AG04449 (cell line): ENCODE measurements around the gene SIRT5.

Source experiments
- CTCF ChIA-PET: fragments of 350-600 bp; formaldehyde crosslinking; extraction: SDS; loops from one replicate; lab custom pipeline; 2021; ENCODE audit warnings: antibody characterized with exemption; lab: Yijun Ruan, JAX
- POLR2A ChIA-PET: fragments of 400-600, 350-600 bp; formaldehyde crosslinking; extraction: SDS; loops from one replicate; lab custom pipeline; 2020; ENCODE audit warnings: antibody characterized with exemption, inconsistent platforms; lab: Yijun Ruan, JAX
- DNase-seq: peaks from one replicate; pipeline ENCODE4 v3.0.0-alpha.2; 2010; ENCODE audit warnings: low read depth, low spot score
- H3K4me3 ChIP-seq: 2 replicates; pipeline ENCODE4 v1.5.1; 2011; ENCODE audit warnings: low read depth, mild to moderate bottlenecking, control low read depth, low read length
- CTCF ChIP-seq: IDR thresholded peaks from one replicate; pipeline ENCODE4 v1.5.1; 2011; ENCODE audit warnings: mild to moderate bottlenecking, moderate library complexity, low read length, control low read depth, inconsistent platforms; ENCODE audit not compliant: insufficient read depth; ENCODE audit errors: missing control alignments

SIRT5 gene

GRCh38 chr6:13649393-13649792 is 75.0 kb downstream of the SIRT5 start:
- no peak overlapping the region for H3K4me3 ChIP-seq
- no peak for TF ChIP-seq CTCF
- POLR2A ChIA-PET = no interaction called here
- DNase-seq = no peak
- CTCF ChIA-PET = interaction anchor here (1.0 kb wide), 1 partner anchor 11 kb away, joined by 3 read pairs; no protein-coding TSS in a partner anchor

DNA sequence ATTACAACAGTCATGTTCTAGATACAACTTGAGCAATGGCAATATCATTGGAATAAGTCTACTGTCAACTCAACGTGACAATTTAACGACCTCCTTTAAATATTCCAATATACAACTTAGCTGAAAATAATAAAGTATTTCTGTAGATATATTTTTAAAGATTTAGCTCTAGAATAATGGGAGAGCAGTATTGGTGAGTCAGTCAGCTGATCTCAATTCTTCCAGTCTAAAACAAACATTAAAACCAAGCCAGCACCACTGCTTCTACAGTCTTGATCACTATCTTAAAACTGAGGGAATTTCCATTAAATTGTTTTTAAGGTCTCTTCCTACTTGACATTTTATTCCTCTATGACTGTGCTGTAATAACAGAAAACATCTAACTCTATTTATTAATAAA is 78.9 kb downstream of the SIRT5 start:
- CTCF ChIA-PET = interaction anchor here (1.0 to 1.3 kb wide), 2 partner anchors 14 to 29 kb away, joined by 3 to 5 read pairs; no protein-coding TSS in a partner anchor
- no peak for DNase-seq
- H3K4me3 ChIP-seq = no peak overlapping the region
- no peak for TF ChIP-seq CTCF
- POLR2A ChIA-PET = no interaction called here

DNA sequence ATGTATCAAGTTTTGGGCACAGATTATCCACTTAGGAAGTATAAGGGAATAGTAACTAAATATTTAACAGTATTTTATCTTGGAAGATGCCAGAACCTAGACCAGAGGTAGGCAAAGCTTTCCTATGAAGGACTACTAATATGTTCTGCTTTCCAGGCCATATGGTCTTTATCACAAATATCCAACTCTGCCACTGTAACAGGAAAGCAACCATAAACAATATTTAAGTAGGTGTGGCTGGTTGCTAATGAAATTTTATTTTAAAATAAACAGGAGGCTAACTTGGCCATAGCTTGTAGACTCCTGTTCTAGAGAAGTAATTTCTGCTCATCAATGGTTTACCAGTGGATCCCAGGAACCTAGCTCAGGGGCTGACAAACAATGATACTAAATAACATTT is 80.1 kb downstream of the SIRT5 start:
- H3K4me3 ChIP-seq = no peak overlapping the region
- ChIA-PET POLR2A (no interaction called here), CTCF (no interaction called here)
- no peak for TF ChIP-seq CTCF
- no peak for DNase-seq

- POLR2A ChIA-PET = no interaction called here
- no peak for TF ChIP-seq CTCF
- CTCF ChIA-PET = no interaction called here
- DNase-seq = no peak
- H3K4me3 ChIP-seq = no peak overlapping the region
Observed at GRCh38 chr6:13655700-13656099, 81.3 kb downstream of the SIRT5 start.

- no peak for TF ChIP-seq CTCF
- CTCF ChIA-PET = interaction anchor here (1.1 kb wide), 1 partner anchor 11 kb away, joined by 3 read pairs; no protein-coding TSS in a partner anchor
Observed at GRCh38 chr6:13660273-13660672, 85.9 kb downstream of the SIRT5 start.

GRCh38 chr6:13660893-13661292 is 86.5 kb downstream of the SIRT5 start:
- POLR2A ChIA-PET = no interaction called here
- TF ChIP-seq CTCF = no peak
- no peak overlapping the region for H3K4me3 ChIP-seq
- CTCF ChIA-PET = interaction anchor here (1.1 kb wide), 1 partner anchor 12 kb away, joined by 3 read pairs; no protein-coding TSS in a partner anchor
- DNase-seq = no peak

More at GRCh38 chr6:13660273-13660672, 85.9 kb downstream of the SIRT5 start:
- POLR2A ChIA-PET = no interaction called here
- H3K4me3 ChIP-seq = no peak overlapping the region
- no peak for DNase-seq
